H9 (cell line): Measurements from ENCODE around the gene SULT1C3. TPM values are rescaled to one million over a fixed set of nuclear protein-coding genes. Genes with fewer than 3 reads are reported as not detected.

Experiments used
- DNase-seq: peaks from one replicate; pipeline ENCODE4 v3.0.0-alpha.2; 2017
- H2AFZ ChIP-seq: one replicate; pipeline ENCODE4 v1.6.1; 2013; ENCODE audit warnings: mild to moderate bottlenecking, low read length, control low read depth, moderate library complexity
- H2AK5ac ChIP-seq: 2 replicates; pipeline ENCODE4 v1.6.1; 2013; ENCODE audit warnings: low read length, control low read depth, mixed read lengths; ENCODE audit not compliant: insufficient read length
- H2BK120ac ChIP-seq: one replicate; pipeline ENCODE4 v1.6.1; 2013; ENCODE audit warnings: low read depth, mild to moderate bottlenecking, low read length, control low read depth, inconsistent platforms; ENCODE audit not compliant: poor library complexity, severe bottlenecking
- H2BK12ac ChIP-seq: 2 replicates; pipeline ENCODE4 v1.6.1; 2013; ENCODE audit warnings: low read length, control low read depth, mixed read lengths, low read depth; ENCODE audit not compliant: insufficient read length
- H2BK15ac ChIP-seq: 2 replicates; pipeline ENCODE4 v1.6.1; 2013; ENCODE audit warnings: low read depth, low read length, control low read depth
- H2BK20ac ChIP-seq: one replicate; pipeline ENCODE4 v1.6.1; 2013; ENCODE audit warnings: low read depth, mild to moderate bottlenecking, low read length, control low read depth, inconsistent platforms; ENCODE audit not compliant: poor library complexity, severe bottlenecking
- H2BK5ac ChIP-seq: 2 replicates; pipeline ENCODE4 v1.6.1; 2013; ENCODE audit warnings: low read length, control low read depth, mixed read lengths; ENCODE audit not compliant: insufficient read length
- H3K14ac ChIP-seq: 2 replicates; pipeline ENCODE4 v1.6.1; 2013; ENCODE audit warnings: low read length, control low read depth; ENCODE audit not compliant: insufficient read depth
- H3K18ac ChIP-seq: 2 replicates; pipeline ENCODE4 v1.6.1; 2013; ENCODE audit warnings: low read depth, mild to moderate bottlenecking, mixed read lengths, low read length, control low read depth; ENCODE audit not compliant: insufficient read length
- H3K23ac ChIP-seq: 2 replicates; pipeline ENCODE4 v1.6.1; 2013; ENCODE audit warnings: low read length, control low read depth, mixed read lengths, low read depth; ENCODE audit not compliant: insufficient read length
- H3K23me2 ChIP-seq: 2 replicates; pipeline ENCODE4 v1.6.1; 2013; ENCODE audit warnings: low read depth, mild to moderate bottlenecking, mixed read lengths, low read length, control low read depth; ENCODE audit not compliant: insufficient read length, poor library complexity, severe bottlenecking
- H3K27ac ChIP-seq: 2 replicates; pipeline ENCODE4 v1.5.1; 2013; ENCODE audit warnings: low read length, control low read depth, mixed read lengths, low read depth; ENCODE audit not compliant: insufficient read length
- H3K27me3 ChIP-seq: 2 replicates; pipeline ENCODE4 v1.6.1; 2013; ENCODE audit warnings: low read length, control low read depth, inconsistent platforms; ENCODE audit not compliant: insufficient read depth
- H3K4ac ChIP-seq: 2 replicates; pipeline ENCODE4 v1.6.1; 2013; ENCODE audit warnings: low read depth, mild to moderate bottlenecking, control low read depth, inconsistent platforms, low read length, moderate library complexity
- H3K4me1 ChIP-seq: 2 replicates; pipeline ENCODE4 v1.6.1; 2013; ENCODE audit warnings: low read length, control low read depth, inconsistent platforms; ENCODE audit not compliant: insufficient read depth
- H3K4me2 ChIP-seq: 2 replicates; pipeline ENCODE4 v1.6.1; 2013; ENCODE audit warnings: low read length, control low read depth, mixed read lengths; ENCODE audit not compliant: insufficient read length, insufficient read depth
- H3K56ac ChIP-seq: 2 replicates; pipeline ENCODE4 v1.6.1; 2013; ENCODE audit warnings: low read depth, mild to moderate bottlenecking, mixed read lengths, low read length, control low read depth; ENCODE audit not compliant: insufficient read length
- H3K79me1 ChIP-seq: 2 replicates; pipeline ENCODE4 v1.6.1; 2013; ENCODE audit warnings: low read depth, mild to moderate bottlenecking, moderate library complexity, low read length, control low read depth, inconsistent platforms; ENCODE audit not compliant: insufficient read depth, poor library complexity, severe bottlenecking
- H3K79me2 ChIP-seq: 2 replicates; pipeline ENCODE4 v1.6.1; 2013; ENCODE audit warnings: low read length, control low read depth, inconsistent platforms; ENCODE audit not compliant: insufficient read depth
- H3K9ac ChIP-seq: 2 replicates; pipeline ENCODE4 v1.6.1; 2013; ENCODE audit warnings: low read length, control low read depth, mixed read lengths; ENCODE audit not compliant: insufficient read length; ENCODE audit errors: extremely low read depth
- H3K9me3 ChIP-seq: one replicate; pipeline ENCODE4 v1.6.1; 2013; ENCODE audit warnings: low read depth, low read length, inconsistent platforms; ENCODE audit not compliant: control insufficient read depth
- H3T11ph ChIP-seq: one replicate; pipeline ENCODE4 v1.6.1; 2013; ENCODE audit warnings: mild to moderate bottlenecking, low read length, control low read depth, inconsistent platforms
- H4K20me1 ChIP-seq: one replicate; pipeline ENCODE4 v1.6.1; 2013; ENCODE audit not compliant: control insufficient read depth, insufficient read length, insufficient read depth
- H4K5ac ChIP-seq: 2 replicates; pipeline ENCODE4 v1.6.1; 2013; ENCODE audit warnings: low read depth, mild to moderate bottlenecking, mixed read lengths, low read length, control low read depth; ENCODE audit not compliant: insufficient read length
- H4K8ac ChIP-seq: replicated peaks from 2 replicates; pipeline ENCODE4 v1.6.1; 2013; ENCODE audit warnings: low read length, control low read depth, mixed read lengths, low read depth; ENCODE audit not compliant: insufficient read length
- H4K91ac ChIP-seq: 2 replicates; pipeline ENCODE4 v1.6.1; 2013; ENCODE audit warnings: low read depth, mild to moderate bottlenecking, moderate library complexity, mixed read lengths, low read length, control low read depth; ENCODE audit not compliant: insufficient read length
- H3K27ac Mint-ChIP-seq, 3 experiments: 2 replicates in 2 of 3; 3 replicates in 1 of 3; pipeline ENCODE4 v1.8.0; 2020 to 2021; ENCODE audit warnings: mixed read lengths in 3 of 3, mild to moderate bottlenecking in 1 of 3, moderate library complexity in 1 of 3
- H3K27me3 Mint-ChIP-seq: 2 replicates; pipeline ENCODE4 v1.8.0; 2021; ENCODE audit warnings: low read depth, mild to moderate bottlenecking, moderate library complexity, mixed read lengths
- H3K36me3 Mint-ChIP-seq, 3 experiments: 2 replicates in 2 of 3; 3 replicates in 1 of 3; pipeline ENCODE4 v1.8.0; 2020 to 2021; ENCODE audit warnings: low read depth in 3 of 3, mixed read lengths in 3 of 3; ENCODE audit not compliant: insufficient read depth in 1 of 3
- H3K4me1 Mint-ChIP-seq, 2 experiments: 2 replicates each; pipeline ENCODE4 v1.8.0; 2020; ENCODE audit warnings: mixed read lengths in 2 of 2
- H3K4me3 Mint-ChIP-seq, 2 experiments: 2 replicates in 1 of 2; 3 replicates in 1 of 2; pipeline ENCODE4 v1.8.0; 2020 to 2021; ENCODE audit warnings: mild to moderate bottlenecking in 2 of 2, mixed read lengths in 2 of 2, moderate library complexity in 1 of 2
- H3K9me3 Mint-ChIP-seq, 2 experiments: 2 replicates in 1 of 2; 3 replicates in 1 of 2; pipeline ENCODE4 v1.8.0; 2020; ENCODE audit warnings: mild to moderate bottlenecking in 2 of 2, mixed read lengths in 2 of 2, moderate library complexity in 1 of 2
- CTCF ChIP-seq: fragments of 200-600 bp; sonication (generic); conservative IDR thresholded peaks from 3 replicates; pipeline ENCODE4 v1.8.0; 2021; ENCODE audit warnings: antibody characterized with exemption, mild to moderate bottlenecking
- WGBS: extraction: QIAGEN DNeasy Blood & Tissue Kit; methylation state at CpG from one replicate; pipeline ENCODE4 v1.1.7; 2013; ENCODE audit warnings: missing lambda C conversion rate, low lambda C conversion rate, mixed read lengths; ENCODE audit not compliant: insufficient read length; ENCODE audit errors: extremely low coverage; 5-methylcytosine and 5-hydroxymethylcytosine counted together
- total RNA-seq: library from RNA; stranded (reverse); gene quantifications from 2 replicates; pipeline ENCODE4 v1.2.1, GENCODE V29; 2021

Gene SULT1C3
- total RNA-seq, 1 experiment from 2014 or later: not detected

- H4K91ac ChIP-seq: no peak overlapping the region
- H3K18ac ChIP-seq: no peak overlapping the region
- no peak overlapping the region for H3K4me3 Mint-ChIP-seq
- peaks cover 24 to 31% of the 10 kb centered on the region in 2 experiments for H3K9me3 Mint-ChIP-seq
- no peak overlapping the region for H3K23ac ChIP-seq
- no peak overlapping the region for H2BK5ac ChIP-seq
- no CpG with 5 or more reads among the region's 2 CpGs for WGBS
- no peaks in the 10 kb centered on the region for H4K20me1 ChIP-seq
- no peak overlapping the region for H2AFZ ChIP-seq
- no peaks in the 10 kb centered on the region for H3K27me3 Mint-ChIP-seq
- H3K23me2 ChIP-seq: no peaks in the 10 kb centered on the region
- no peak overlapping the region for H3K4me2 ChIP-seq
- no peak overlapping the region for H3K4ac ChIP-seq
- no peak overlapping the region for H3K14ac ChIP-seq
- H4K5ac ChIP-seq: no peak overlapping the region
- H2BK120ac ChIP-seq: no peak overlapping the region
- DNase-seq: no peak
- TF ChIP-seq CTCF: no peak
- H3K9me3 ChIP-seq: peaks cover 11% of the 10 kb centered on the region
- no peaks in the 10 kb centered on the region for H3K27me3 ChIP-seq
- no peak overlapping the region for H3K27ac Mint-ChIP-seq
- H3K79me2 ChIP-seq: no peaks in the 10 kb centered on the region
- no peak overlapping the region for H4K8ac ChIP-seq
- H2BK12ac ChIP-seq: no peak overlapping the region
- no peak overlapping the region for H3K56ac ChIP-seq
- no peak overlapping the region for H3T11ph ChIP-seq
- no peak overlapping the region for H3K9ac ChIP-seq
- no peak overlapping the region for H2BK15ac ChIP-seq
- no peaks in the 10 kb centered on the region for H3K4me1 ChIP-seq
- no peak overlapping the region for H2BK20ac ChIP-seq
- no peak overlapping the region for H3K27ac ChIP-seq
- no peak overlapping the region for H2AK5ac ChIP-seq
- peaks cover 6 to 11% (median 6%) of the 10 kb centered on the region in 3 experiments; a peak in 5 of 7 replicates for H3K36me3 Mint-ChIP-seq
- no peaks in the 10 kb centered on the region for H3K79me1 ChIP-seq
- no peaks in the 10 kb centered on the region for H3K4me1 Mint-ChIP-seq
These were observed 5.1 kb downstream of the SULT1C3 start for GRCh38 chr2:108244667-108245414.
